Liver (tissue), 9 donors: ENCODE results near the gene VAV3. TPM values are rescaled to one million over a fixed set of nuclear protein-coding genes. Genes with fewer than 3 reads are reported as not detected.

Experiments
- DNase-seq: peaks from one replicate; pipeline ENCODE4 v3.0.0-alpha.2; 2017; ENCODE audit warnings: low spot score
- H3K27ac ChIP-seq, 2 donors: one replicate each; pipeline ENCODE4 v1.7.0; 2013; ENCODE audit warnings: inconsistent platforms in 2 of 2, low read length in 2 of 2, control low read depth in 1 of 2, low read depth in 1 of 2, mild to moderate bottlenecking in 1 of 2
- H3K27me3 ChIP-seq, 4 donors: one replicate each; pipeline versions ENCODE4 v1.6.1 to v1.7.0; 2013; ENCODE audit warnings: low read length in 3 of 4, inconsistent platforms in 1 of 4, mild to moderate bottlenecking in 1 of 4, moderate library complexity in 1 of 4; ENCODE audit not compliant: control insufficient read depth in 4 of 4, insufficient read depth in 4 of 4
- H3K36me3 ChIP-seq, 4 donors: one replicate each; pipeline versions ENCODE4 v1.6.1 to v1.7.0; 2013; ENCODE audit warnings: low read length in 3 of 4, mild to moderate bottlenecking in 3 of 4, low read depth in 1 of 4, moderate library complexity in 1 of 4; ENCODE audit not compliant: control insufficient read depth in 4 of 4, insufficient read depth in 3 of 4
- H3K4me1 ChIP-seq, 4 donors: one replicate each; pipeline versions ENCODE4 v1.6.1 to v1.7.0; 2013; ENCODE audit warnings: low read length in 3 of 4, mild to moderate bottlenecking in 3 of 4, moderate library complexity in 1 of 4; ENCODE audit not compliant: control insufficient read depth in 4 of 4, insufficient read depth in 4 of 4
- H3K4me3 ChIP-seq, 3 donors: one replicate each; pipeline versions ENCODE4 v1.6.1 to v1.7.0; 2013; ENCODE audit warnings: low read length in 3 of 3, control low read depth in 1 of 3, low read depth in 1 of 3, mild to moderate bottlenecking in 1 of 3
- H3K9ac ChIP-seq, 2 donors: one replicate each; pipeline ENCODE4 v1.7.0; 2013; ENCODE audit warnings: low read length in 2 of 2, mild to moderate bottlenecking in 2 of 2, moderate library complexity in 2 of 2, control low read depth in 1 of 2, low read depth in 1 of 2
- H3K9me3 ChIP-seq, 4 donors: one replicate each; pipeline versions ENCODE4 v1.6.1 to v1.7.0; 2013; ENCODE audit warnings: low read length in 3 of 4; ENCODE audit not compliant: control insufficient read depth in 4 of 4
- EGR1 ChIP-seq, 2 donors: IDR thresholded peaks; 2 replicates each; pipeline ENCODE4 v1.6.1; 2016 to 2018; ENCODE audit warnings: antibody characterized with exemption in 2 of 2, low read depth in 2 of 2
- FOXA1 ChIP-seq: IDR thresholded peaks from 2 replicates; pipeline ENCODE4 v1.6.1; 2016; ENCODE audit warnings: antibody characterized with exemption
- FOXA2 ChIP-seq: IDR thresholded peaks from 2 replicates; pipeline ENCODE4 v1.6.1; 2016; ENCODE audit warnings: antibody characterized with exemption
- HNF4A ChIP-seq, 2 donors: conservative IDR thresholded peaks; 2 replicates each; pipeline ENCODE4 v1.6.1; 2016; ENCODE audit warnings: antibody characterized with exemption in 2 of 2, mild to moderate bottlenecking in 2 of 2
- HNF4G ChIP-seq: IDR thresholded peaks from 2 replicates; pipeline ENCODE4 v1.6.1; 2016; ENCODE audit warnings: antibody characterized with exemption
- JUND ChIP-seq, 2 donors: IDR thresholded peaks; 2 replicates each; pipeline ENCODE4 v1.6.1; 2016; ENCODE audit warnings: antibody characterized with exemption in 2 of 2
- NR2F2 ChIP-seq: IDR thresholded peaks from 2 replicates; pipeline ENCODE4 v1.6.1; 2016; ENCODE audit warnings: antibody characterized with exemption
- RAD21 ChIP-seq, 2 donors: IDR thresholded peaks; 2 replicates each; pipeline ENCODE4 v1.6.1; 2016; ENCODE audit warnings: antibody characterized with exemption in 2 of 2, mild to moderate bottlenecking in 2 of 2
- RXRA ChIP-seq, 2 donors: IDR thresholded peaks; 2 replicates each; pipeline ENCODE4 v1.6.1; 2017 to 2018; ENCODE audit warnings: antibody characterized with exemption in 2 of 2, mild to moderate bottlenecking in 1 of 2
- SP1 ChIP-seq: IDR thresholded peaks from 2 replicates; pipeline ENCODE4 v1.6.1; 2018; ENCODE audit warnings: antibody characterized with exemption, mild to moderate bottlenecking
- TAF1 ChIP-seq: conservative IDR thresholded peaks from 2 replicates; pipeline ENCODE4 v1.6.1; 2016; ENCODE audit warnings: antibody characterized with exemption, mild to moderate bottlenecking
- YY1 ChIP-seq: IDR thresholded peaks from 2 replicates; pipeline ENCODE4 v1.6.1; 2016; ENCODE audit warnings: antibody characterized with exemption, mild to moderate bottlenecking
- WGBS: extraction: QIAGEN DNeasy Blood & Tissue Kit; methylation state at CpG from one replicate; pipeline ENCODE4 v1.1.7; 2013; 5-methylcytosine and 5-hydroxymethylcytosine counted together
- polyA plus RNA-seq, 2 donors: library from polyadenylated mRNA; stranded (reverse) in 1 of 2; unstranded in 1 of 2; fragments of 200-250 nt in 1 of 2; fragments of >200 nt in 1 of 2; fragmentation: Nextera tagmentation in 1 of 2; extraction: Ambion mirVana in 1 of 2; gene quantifications; one replicate each; pipeline versions ENCODE4 v1.2.1 to v1.2.3, GENCODE V29; 2013 to 2015
- total RNA-seq, 2 donors: library from RNA; depleted of rRNA; stranded (reverse); fragments of >200 nt; gene quantifications; one replicate each; pipeline ENCODE4 v1.2.3, GENCODE V29; 2014
- TF ChIP-seq, protein P1 (sequence below): IDR thresholded peaks from 2 replicates; pipeline ENCODE4 v1.6.1; 2016; ENCODE audit warnings: antibody characterized with exemption, mild to moderate bottlenecking
- TF ChIP-seq, protein P2 (sequence below): fragments of 150-350 bp; IDR thresholded peaks from 2 replicates; pipeline ENCODE4 v1.5.1; 2017; ENCODE audit warnings: improper control_type of control experiment, low read depth, low read length; ENCODE audit not compliant: missing input control
- TF ChIP-seq, protein P3 (sequence below): IDR thresholded peaks from 2 replicates; pipeline ENCODE4 v1.6.1; 2016; ENCODE audit warnings: antibody characterized with exemption
- TF ChIP-seq, protein P4 (sequence below): IDR thresholded peaks from 2 replicates; pipeline ENCODE4 v1.6.1; 2016; ENCODE audit warnings: antibody characterized with exemption
- TF ChIP-seq, protein P5 (sequence below): IDR thresholded peaks from 2 replicates; pipeline ENCODE4 v1.6.1; 2016; ENCODE audit warnings: antibody characterized with exemption
- donor health status: healthy.
- donor health status: healthy.
- donor health status: healthy.
- donor health status: healthy.
- donor health status: healthy.

VAV3 gene
- total and polyA plus RNA-seq, 4 donors = 0.46 to 4.8 (median 2.7) TPM

DNA sequence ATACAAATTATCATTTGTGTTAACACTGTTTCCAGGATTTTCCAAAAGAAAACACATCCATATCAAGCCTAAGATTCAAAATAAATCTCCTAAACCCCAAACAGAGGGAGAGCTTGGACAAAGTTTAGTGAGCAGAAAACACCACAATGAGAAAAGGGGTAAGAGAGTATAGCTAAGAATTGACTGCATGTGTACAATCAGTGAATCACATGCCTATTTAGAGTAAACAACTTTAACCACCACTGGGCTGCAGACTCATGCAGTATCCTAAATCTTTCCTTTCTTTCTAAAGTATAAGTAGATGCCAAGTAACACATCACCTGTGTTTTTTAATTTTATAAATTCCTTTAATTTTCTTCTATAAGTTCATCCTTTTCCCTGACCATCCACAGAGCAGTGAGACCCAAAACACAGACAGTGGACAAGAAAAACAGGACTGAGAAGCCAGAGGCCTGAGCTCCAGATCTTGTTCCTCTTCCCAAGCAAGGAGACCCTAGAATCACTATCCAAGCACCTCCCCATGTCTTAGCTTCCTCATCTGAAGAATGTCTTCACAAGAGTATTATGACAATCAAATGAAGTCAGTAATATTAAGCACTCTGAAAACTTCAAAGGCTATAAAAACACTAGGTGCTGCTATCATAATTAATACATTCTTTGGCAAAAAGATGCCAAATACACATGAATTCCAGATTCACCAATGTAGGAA, 93.1 kb downstream of the VAV3 start:
- Histone ChIP-seq H3K9ac (no peak overlapping the region), H3K9me3 (no peaks in the 10 kb centered on the region), H3K36me3 (no peaks in the 10 kb centered on the region), H3K27ac (no peak overlapping the region), H3K27me3 (no peaks in the 10 kb centered on the region), H3K4me3 (no peak overlapping the region), H3K4me1 (no peaks in the 10 kb centered on the region)
- no peak for DNase-seq
- TF ChIP-seq FOXA1 = no peak
- TF ChIP-seq YY1 = no peak
- TF ChIP-seq, protein P1, sequence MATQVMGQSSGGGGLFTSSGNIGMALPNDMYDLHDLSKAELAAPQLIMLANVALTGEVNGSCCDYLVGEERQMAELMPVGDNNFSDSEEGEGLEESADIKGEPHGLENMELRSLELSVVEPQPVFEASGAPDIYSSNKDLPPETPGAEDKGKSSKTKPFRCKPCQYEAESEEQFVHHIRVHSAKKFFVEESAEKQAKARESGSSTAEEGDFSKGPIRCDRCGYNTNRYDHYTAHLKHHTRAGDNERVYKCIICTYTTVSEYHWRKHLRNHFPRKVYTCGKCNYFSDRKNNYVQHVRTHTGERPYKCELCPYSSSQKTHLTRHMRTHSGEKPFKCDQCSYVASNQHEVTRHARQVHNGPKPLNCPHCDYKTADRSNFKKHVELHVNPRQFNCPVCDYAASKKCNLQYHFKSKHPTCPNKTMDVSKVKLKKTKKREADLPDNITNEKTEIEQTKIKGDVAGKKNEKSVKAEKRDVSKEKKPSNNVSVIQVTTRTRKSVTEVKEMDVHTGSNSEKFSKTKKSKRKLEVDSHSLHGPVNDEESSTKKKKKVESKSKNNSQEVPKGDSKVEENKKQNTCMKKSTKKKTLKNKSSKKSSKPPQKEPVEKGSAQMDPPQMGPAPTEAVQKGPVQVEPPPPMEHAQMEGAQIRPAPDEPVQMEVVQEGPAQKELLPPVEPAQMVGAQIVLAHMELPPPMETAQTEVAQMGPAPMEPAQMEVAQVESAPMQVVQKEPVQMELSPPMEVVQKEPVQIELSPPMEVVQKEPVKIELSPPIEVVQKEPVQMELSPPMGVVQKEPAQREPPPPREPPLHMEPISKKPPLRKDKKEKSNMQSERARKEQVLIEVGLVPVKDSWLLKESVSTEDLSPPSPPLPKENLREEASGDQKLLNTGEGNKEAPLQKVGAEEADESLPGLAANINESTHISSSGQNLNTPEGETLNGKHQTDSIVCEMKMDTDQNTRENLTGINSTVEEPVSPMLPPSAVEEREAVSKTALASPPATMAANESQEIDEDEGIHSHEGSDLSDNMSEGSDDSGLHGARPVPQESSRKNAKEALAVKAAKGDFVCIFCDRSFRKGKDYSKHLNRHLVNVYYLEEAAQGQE = no peak
- no peak for TF ChIP-seq RXRA (IDR thresholded peaks at IDR 0.05)
- no peak for TF ChIP-seq TAF1

DNA sequence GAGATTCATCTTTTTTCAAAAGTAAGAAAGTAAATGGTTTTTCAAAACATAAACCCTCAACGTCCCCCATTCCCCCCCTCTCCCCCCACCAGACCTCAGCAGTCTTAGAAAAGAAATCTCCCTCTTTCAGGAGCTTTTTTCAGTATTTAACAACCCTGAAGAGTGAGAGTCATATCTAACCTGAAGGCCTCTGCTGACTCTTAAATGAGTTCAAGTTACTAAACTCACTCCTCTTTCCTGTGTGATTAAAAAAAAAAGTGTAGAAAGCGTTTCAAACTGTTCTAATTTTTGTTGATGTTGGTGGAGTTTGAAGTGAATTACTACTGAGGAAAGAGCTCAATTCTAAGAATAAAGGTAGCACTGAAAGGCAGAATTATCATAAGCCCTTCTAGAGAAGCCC, 93.7 kb downstream of the VAV3 start:
- Histone ChIP-seq H3K9ac (no peak overlapping the region), H3K27ac (no peak overlapping the region), H3K4me3 (no peak overlapping the region), H3K36me3 (no peaks in the 10 kb centered on the region), H3K4me1 (no peaks in the 10 kb centered on the region), H3K9me3 (no peaks in the 10 kb centered on the region), H3K27me3 (no peaks in the 10 kb centered on the region)
- 53% methylated on average over 2 of the region's 2 CpGs for WGBS
- no peak for TF ChIP-seq TAF1
- TF ChIP-seq NR2F2 = no peak
- TF ChIP-seq, protein P2, sequence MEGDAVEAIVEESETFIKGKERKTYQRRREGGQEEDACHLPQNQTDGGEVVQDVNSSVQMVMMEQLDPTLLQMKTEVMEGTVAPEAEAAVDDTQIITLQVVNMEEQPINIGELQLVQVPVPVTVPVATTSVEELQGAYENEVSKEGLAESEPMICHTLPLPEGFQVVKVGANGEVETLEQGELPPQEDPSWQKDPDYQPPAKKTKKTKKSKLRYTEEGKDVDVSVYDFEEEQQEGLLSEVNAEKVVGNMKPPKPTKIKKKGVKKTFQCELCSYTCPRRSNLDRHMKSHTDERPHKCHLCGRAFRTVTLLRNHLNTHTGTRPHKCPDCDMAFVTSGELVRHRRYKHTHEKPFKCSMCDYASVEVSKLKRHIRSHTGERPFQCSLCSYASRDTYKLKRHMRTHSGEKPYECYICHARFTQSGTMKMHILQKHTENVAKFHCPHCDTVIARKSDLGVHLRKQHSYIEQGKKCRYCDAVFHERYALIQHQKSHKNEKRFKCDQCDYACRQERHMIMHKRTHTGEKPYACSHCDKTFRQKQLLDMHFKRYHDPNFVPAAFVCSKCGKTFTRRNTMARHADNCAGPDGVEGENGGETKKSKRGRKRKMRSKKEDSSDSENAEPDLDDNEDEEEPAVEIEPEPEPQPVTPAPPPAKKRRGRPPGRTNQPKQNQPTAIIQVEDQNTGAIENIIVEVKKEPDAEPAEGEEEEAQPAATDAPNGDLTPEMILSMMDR = no peak
- TF ChIP-seq HNF4G = no peak
- TF ChIP-seq JUND (IDR thresholded peaks at IDR 0.05) = no peak
- TF ChIP-seq, protein P3, sequence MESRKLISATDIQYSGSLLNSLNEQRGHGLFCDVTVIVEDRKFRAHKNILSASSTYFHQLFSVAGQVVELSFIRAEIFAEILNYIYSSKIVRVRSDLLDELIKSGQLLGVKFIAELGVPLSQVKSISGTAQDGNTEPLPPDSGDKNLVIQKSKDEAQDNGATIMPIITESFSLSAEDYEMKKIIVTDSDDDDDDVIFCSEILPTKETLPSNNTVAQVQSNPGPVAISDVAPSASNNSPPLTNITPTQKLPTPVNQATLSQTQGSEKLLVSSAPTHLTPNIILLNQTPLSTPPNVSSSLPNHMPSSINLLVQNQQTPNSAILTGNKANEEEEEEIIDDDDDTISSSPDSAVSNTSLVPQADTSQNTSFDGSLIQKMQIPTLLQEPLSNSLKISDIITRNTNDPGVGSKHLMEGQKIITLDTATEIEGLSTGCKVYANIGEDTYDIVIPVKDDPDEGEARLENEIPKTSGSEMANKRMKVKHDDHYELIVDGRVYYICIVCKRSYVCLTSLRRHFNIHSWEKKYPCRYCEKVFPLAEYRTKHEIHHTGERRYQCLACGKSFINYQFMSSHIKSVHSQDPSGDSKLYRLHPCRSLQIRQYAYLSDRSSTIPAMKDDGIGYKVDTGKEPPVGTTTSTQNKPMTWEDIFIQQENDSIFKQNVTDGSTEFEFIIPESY = no peak
- TF ChIP-seq RAD21 (IDR thresholded peaks at IDR 0.05) = no peak
- TF ChIP-seq SP1 = no peak
- TF ChIP-seq FOXA2 = no peak
- TF ChIP-seq, protein P4, sequence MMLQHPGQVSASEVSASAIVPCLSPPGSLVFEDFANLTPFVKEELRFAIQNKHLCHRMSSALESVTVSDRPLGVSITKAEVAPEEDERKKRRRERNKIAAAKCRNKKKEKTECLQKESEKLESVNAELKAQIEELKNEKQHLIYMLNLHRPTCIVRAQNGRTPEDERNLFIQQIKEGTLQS = no peak
- TF ChIP-seq FOXA1 = no peak
- TF ChIP-seq, protein P1 = no peak
- TF ChIP-seq HNF4A (conservative IDR thresholded peaks at IDR 0.05) = no peak
- TF ChIP-seq, protein P5, sequence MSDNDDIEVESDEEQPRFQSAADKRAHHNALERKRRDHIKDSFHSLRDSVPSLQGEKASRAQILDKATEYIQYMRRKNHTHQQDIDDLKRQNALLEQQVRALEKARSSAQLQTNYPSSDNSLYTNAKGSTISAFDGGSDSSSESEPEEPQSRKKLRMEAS = no peak
- TF ChIP-seq EGR1 (IDR thresholded peaks at IDR 0.05; ENCODE audit: low read depth in 2 of 2) = no peak
- no peak for DNase-seq
